NT2/D1 (cell line): ENCODE data around the gene DPPA5.

Experiments used
- DNase-seq: peaks from one replicate; pipeline ENCODE4 v3.0.0-alpha.2; 2011; ENCODE audit warnings: low read depth, low spot score
- H3K27me3 ChIP-seq: 2 replicates; pipeline ENCODE4 v1.6.0; 2011; ENCODE audit warnings: mild to moderate bottlenecking; ENCODE audit not compliant: insufficient read length, insufficient read depth
- H3K36me3 ChIP-seq: 2 replicates; pipeline ENCODE4 v1.6.1; 2011; ENCODE audit warnings: mild to moderate bottlenecking, low read length, mixed read lengths; ENCODE audit not compliant: insufficient read depth, insufficient read length
- H3K4me1 ChIP-seq: 2 replicates; pipeline ENCODE4 v1.5.1; 2011; ENCODE audit not compliant: insufficient read depth, insufficient read length
- H3K4me3 ChIP-seq: 2 replicates; pipeline ENCODE4 v1.5.1; 2011; ENCODE audit warnings: low read depth; ENCODE audit not compliant: insufficient read length
- H3K9ac ChIP-seq: 2 replicates; pipeline ENCODE4 v1.6.0; 2011; ENCODE audit warnings: low read depth; ENCODE audit not compliant: insufficient read length
- H3K9me3 ChIP-seq: 2 replicates; pipeline ENCODE4 v1.5.1; 2011; ENCODE audit warnings: mild to moderate bottlenecking, low read length; ENCODE audit not compliant: insufficient read depth
- SUZ12 ChIP-seq: IDR thresholded peaks from 2 replicates; pipeline ENCODE4 v1.6.1; 2011; ENCODE audit not compliant: insufficient read length, insufficient read depth; ENCODE audit errors: extremely low read depth
- YY1 ChIP-seq: IDR thresholded peaks from 2 replicates; pipeline ENCODE4 v1.6.1; 2011; ENCODE audit not compliant: insufficient read length, insufficient read depth
- ZNF274 ChIP-seq: IDR thresholded peaks from 2 replicates; pipeline ENCODE4 v1.6.1; 2011; ENCODE audit warnings: mild to moderate bottlenecking, low read depth, low read length

The DPPA5 gene

GRCh38 chr6:73371984-73372383 is 17.9 kb upstream of the DPPA5 start:
- Histone ChIP-seq H3K4me3 (no peak overlapping the region), H3K4me1 (no peaks in the 10 kb centered on the region), H3K9ac (no peak overlapping the region), H3K27me3 (peaks cover 13% of the 10 kb centered on the region), H3K9me3 (peaks cover 10% of the 10 kb centered on the region; the same call in 1 of the 2 replicates), H3K36me3 (no peaks in the 10 kb centered on the region)
- TF ChIP-seq ZNF274 (no peak), SUZ12 (no peak), YY1 (no peak)
- DNase-seq, result no peak

- Histone ChIP-seq H3K4me1 (no peaks in the 10 kb centered on the region), H3K36me3 (no peaks in the 10 kb centered on the region), H3K9me3 (peaks cover 10% of the 10 kb centered on the region; the same call in 1 of the 2 replicates), H3K27me3 (peaks cover 13% of the 10 kb centered on the region), H3K9ac (no peak within 1 kb of the TSS), H3K4me3 (no peak within 1 kb of the TSS)
- TF ChIP-seq ZNF274 (no peak), SUZ12 (no peak)
- DNase-seq, result no peak
Observed at GRCh38 chr6:73369563-73369962, 15.5 kb upstream of the DPPA5 start, which contains the start of gene OOEP. TSS of gene OOEP (minus strand) at chr6:73369897. CDS start at chr6:73369792, 105 bp downstream.

- H3K36me3 ChIP-seq, result no peaks in the 10 kb centered on the region
- TF ChIP-seq ZNF274 (no peak), SUZ12 (no peak), YY1 (no peak)
- H3K4me1 ChIP-seq, result no peaks in the 10 kb centered on the region
- H3K9me3 ChIP-seq, result peaks cover 10% of the 10 kb centered on the region; the same call in 1 of the 2 replicates
- no peak overlapping the region for H3K4me3 ChIP-seq
- no peak overlapping the region for H3K9ac ChIP-seq
- H3K27me3 ChIP-seq, result peaks cover 13% of the 10 kb centered on the region
- no peak for DNase-seq
Observed at GRCh38 chr6:73369157-73369556, 15.1 kb upstream of the DPPA5 start.

- H3K4me3 ChIP-seq, result no peak overlapping the region
- TF ChIP-seq SUZ12 (no peak), YY1 (no peak), ZNF274 (no peak)
- no peaks in the 10 kb centered on the region for H3K36me3 ChIP-seq
- peaks cover 13% of the 10 kb centered on the region for H3K27me3 ChIP-seq
- DNase-seq, result no peak
- peaks cover 10% of the 10 kb centered on the region; the same call in 1 of the 2 replicates for H3K9me3 ChIP-seq
- H3K4me1 ChIP-seq, result no peaks in the 10 kb centered on the region
- no peak overlapping the region for H3K9ac ChIP-seq
Observed at GRCh38 chr6:73368675-73369074, 14.6 kb upstream of the DPPA5 start.

GRCh38 chr6:73367761-73368355 is 13.8 kb upstream of the DPPA5 start:
- no peaks in the 10 kb centered on the region for H3K36me3 ChIP-seq
- peaks cover 18% of the 10 kb centered on the region; the same call in 1 of the 2 replicates for H3K9me3 ChIP-seq
- DNase-seq, result no peak
- no peaks in the 10 kb centered on the region for H3K4me1 ChIP-seq
- no peak overlapping the region for H3K9ac ChIP-seq
- TF ChIP-seq ZNF274, result no peak
- no peak for TF ChIP-seq SUZ12
- no peak for TF ChIP-seq YY1
- H3K27me3 ChIP-seq, result peaks cover 17% of the 10 kb centered on the region
- no peak overlapping the region for H3K4me3 ChIP-seq

GRCh38 chr6:73364549-73364948 is 10.5 kb upstream of the DPPA5 start:
- H3K4me1 ChIP-seq, result no peaks in the 10 kb centered on the region
- DNase-seq, result no peak
- H3K36me3 ChIP-seq, result no peaks in the 10 kb centered on the region
- no peak overlapping the region for H3K4me3 ChIP-seq
- peaks cover 11% of the 10 kb centered on the region; the same call in 1 of the 2 replicates for H3K9me3 ChIP-seq
- TF ChIP-seq SUZ12, result no peak
- no peak for TF ChIP-seq ZNF274
- TF ChIP-seq YY1, result no peak
- H3K27me3 ChIP-seq, result peaks cover 18% of the 10 kb centered on the region
- no peak overlapping the region for H3K9ac ChIP-seq

GRCh38 chr6:73364121-73364520 is 10.0 kb upstream of the DPPA5 start:
- Histone ChIP-seq H3K9ac (no peak overlapping the region), H3K27me3 (peaks cover 14% of the 10 kb centered on the region), H3K36me3 (no peaks in the 10 kb centered on the region), H3K4me1 (no peaks in the 10 kb centered on the region), H3K9me3 (peaks cover 11% of the 10 kb centered on the region; the same call in 1 of the 2 replicates), H3K4me3 (no peak overlapping the region)
- DNase-seq, result no peak
- no peak for TF ChIP-seq SUZ12
- no peak for TF ChIP-seq ZNF274
- TF ChIP-seq YY1, result no peak
